Activated CD8-positive, alpha-beta memory T cell treated with anti-CD3 and anti-CD28 coated beads for 48 hours (primary cell): ENCODE data around the gene RBP5.

ENCODE experiments used
- DNase-seq, 3 experiments: peaks; one replicate each; pipeline ENCODE4 v3.0.0-alpha.2; 2020; ENCODE audit warnings: low read depth in 2 of 3, low spot score in 2 of 3

Gene RBP5

GRCh38 chr12:7146228-7146627, 17.5 kb upstream of the RBP5 start:
- DNase-seq = no peak

DNA sequence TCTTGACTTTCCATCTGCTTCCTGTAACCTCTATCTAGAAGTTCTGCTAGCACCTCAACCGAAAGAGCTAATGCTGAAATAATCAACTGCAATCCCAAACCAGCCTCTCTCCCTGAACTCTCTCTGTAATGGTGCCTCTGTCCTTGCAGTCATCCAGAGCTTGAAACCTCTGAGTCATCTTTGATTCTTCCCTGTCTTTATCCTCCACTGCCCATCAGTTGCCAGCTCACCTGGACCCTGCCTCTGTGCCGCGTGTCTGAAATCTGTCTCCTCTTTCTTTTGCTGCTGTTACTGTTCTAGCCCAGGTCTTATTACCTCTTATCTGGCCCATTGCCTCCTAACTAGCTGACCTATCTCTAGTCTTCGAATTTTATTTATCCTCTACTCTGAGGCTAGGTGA, 17.0 kb upstream of the RBP5 start:
- no peak for DNase-seq

GRCh38 chr12:7144414-7145120, 15.9 kb upstream of the RBP5 start:
- DNase-seq = no peak

GRCh38 chr12:7143564-7143963, 14.9 kb upstream of the RBP5 start:
- no peak for DNase-seq

DNA sequence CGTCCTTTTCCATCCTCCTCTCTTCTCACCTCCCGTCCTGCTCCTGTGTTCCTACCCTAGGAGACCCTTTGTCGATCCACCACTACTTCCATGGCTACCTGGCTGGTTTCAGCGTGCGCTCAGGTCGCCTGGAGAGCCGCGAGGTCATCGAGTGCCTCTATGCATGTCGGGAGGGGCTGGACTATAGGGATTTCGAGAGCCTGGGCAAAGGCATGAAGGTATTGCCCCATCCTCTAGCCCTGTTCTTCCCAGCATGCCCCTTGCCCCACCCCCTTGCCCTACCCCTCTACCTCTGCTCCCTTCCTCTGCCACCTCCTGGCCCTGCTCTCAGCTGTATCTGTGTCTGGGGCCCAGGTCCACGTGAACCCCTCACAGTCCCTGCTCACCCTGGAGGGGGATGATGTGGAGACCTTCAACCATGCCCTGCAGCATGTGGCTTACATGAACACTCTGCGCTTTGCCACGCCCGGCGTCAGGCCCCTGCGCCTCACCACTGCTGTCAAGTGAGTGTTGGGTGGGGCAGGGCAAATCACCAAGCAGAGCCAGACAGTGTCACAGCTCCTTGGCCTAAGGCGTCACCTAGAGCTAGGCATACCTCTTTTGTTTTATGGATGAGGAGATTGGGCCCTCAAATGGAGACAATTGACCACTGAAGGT, 14.2 kb upstream of the RBP5 start:
- DNase-seq = no peak

GRCh38 chr12:7142056-7142644, 13.5 kb upstream of the RBP5 start:
- no peak for DNase-seq

DNA sequence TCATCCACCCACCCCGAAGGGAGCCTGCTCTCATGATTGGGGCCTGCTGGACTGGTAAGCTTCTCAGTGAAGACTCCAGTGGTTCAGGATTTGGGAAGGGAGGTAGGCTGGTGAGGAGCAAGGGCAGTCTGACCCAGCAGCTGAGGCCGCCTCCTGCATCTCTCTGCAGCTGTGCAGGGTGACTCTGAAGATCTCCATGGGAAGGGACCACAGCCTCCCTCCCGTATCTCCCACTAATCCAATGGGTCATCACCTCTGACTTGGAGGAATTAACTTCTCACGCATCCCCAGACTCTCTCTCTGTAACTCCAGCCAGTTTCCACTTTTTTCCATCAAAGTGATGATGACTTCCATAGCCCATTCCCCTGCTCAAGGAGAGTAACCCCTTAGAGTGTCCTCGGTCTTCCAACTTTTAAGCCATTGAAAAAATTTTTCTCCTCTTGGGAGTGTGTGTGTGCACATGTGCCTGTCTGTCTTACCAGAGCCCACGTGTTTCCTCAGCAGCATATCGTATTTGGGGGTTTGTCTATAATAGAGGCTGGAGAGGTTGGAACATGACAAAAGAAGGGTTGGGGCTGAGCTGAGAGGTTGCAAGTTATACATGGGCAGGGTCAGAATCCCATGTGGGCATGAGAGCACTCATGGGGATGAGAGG, 12.8 kb upstream of the RBP5 start:
- DNase-seq = no peak

DNA sequence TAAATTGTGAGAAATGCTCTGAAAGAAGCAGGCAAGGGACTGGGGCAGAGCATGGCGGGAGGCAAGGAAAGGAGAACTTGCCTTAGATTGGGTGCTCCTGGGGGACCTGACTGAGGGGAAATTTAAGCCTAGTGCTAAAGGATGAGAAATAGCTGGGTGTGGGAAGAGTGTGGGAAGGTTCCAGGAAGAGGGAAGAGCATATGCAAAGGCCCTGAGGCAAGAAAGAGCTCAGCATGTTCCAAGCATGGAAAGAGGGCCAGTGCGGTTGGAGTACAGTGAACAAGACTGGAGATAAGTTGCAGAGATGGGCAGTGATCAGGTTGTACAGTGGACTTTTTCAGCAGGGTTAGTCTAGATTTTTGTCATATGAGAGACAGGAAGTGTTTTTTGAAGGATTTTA, 10.5 kb upstream of the RBP5 start:
- DNase-seq = no peak

GRCh38 chr12:7137908-7138307, 9.2 kb upstream of the RBP5 start:
- DNase-seq = no peak

DNA sequence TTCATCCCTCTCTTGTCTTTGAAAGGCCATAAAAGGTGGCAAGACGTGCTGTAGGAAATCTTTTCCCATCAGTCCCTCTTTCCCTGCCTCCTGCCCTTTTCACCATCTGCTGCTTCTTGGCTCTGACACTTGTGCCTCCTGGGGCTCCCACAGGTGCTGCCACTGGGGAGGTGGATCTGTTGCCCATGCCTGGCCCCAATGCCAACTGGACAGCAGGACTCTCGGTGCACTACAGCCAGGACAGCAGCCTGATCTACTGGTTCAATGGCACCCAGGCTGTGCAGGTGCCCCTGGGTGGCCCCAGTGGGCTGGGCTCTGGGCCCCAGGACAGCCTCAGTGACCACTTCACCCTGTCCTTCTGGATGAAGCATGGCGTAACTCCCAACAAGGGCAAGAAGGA, 8.0 kb upstream of the RBP5 start:
- no peak for DNase-seq

DNA sequence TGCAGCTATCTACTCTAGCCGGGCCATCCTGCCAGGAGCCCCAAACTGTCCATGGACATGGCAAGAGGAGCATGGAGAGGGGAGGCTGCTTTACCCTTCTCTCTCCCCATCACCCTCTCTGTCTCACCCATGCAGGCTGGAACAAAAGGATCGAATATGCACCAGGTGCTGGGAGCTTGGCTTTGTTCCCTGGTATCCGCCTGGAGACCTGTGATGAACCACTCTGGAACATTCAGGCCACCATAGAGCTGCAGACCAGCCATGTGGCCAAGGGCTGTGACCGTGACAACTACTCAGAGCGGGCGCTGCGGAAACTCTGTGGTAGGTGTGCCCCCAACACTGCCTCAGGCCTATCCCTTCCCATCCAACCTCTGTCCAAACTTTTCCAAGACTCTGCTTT, 7.4 kb upstream of the RBP5 start:
- no peak for DNase-seq

- no peak for DNase-seq
These were observed 5.9 kb upstream of the RBP5 start for GRCh38 chr12:7134396-7135166.

- no peak for DNase-seq
These were observed 2.8 kb upstream of the RBP5 start for GRCh38 chr12:7131502-7131866.

DNA sequence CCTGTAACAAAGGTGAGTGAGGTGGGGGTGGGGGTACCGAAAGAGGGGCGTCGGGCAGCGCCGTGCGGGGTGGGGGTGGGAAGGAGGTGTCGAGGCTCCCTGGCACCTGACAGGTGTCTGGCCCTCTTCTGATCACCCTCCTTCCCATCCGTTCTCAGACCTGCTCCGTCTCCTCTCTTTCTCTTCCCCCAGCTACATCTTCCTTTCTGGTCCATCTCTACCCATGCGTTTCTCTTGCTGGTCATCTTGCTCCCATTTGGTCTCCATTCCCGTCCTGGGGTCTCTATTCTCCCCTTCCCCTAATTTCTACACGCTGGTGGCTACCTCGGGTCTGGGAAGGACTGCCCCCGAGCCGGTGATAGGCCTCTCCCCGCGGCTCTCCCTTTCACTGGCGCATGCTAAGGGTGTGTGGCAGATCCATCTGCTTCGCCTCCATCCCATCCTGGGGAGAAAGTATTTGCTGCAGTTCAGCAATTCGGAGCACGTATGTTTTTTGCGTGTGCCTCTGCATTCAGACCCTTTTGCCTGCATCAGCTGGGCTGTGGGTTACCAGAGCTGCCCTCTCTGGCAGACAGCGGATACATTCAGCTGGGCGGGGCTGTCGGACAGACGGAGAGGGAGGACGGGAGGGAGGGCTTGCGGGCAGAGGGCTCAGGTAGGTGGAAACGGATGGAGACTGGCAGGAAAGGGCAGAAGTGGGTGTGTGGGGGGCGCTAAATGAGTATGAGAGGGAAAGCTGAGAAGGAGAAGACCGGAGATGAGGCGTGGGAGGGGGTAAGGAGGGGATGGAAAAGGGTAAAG, 2.2 kb upstream of the RBP5 start:
- DNase-seq = peak; percentile 19 to 38 (median 22)

GRCh38 chr12:7129872-7130691, 1.4 kb upstream of the RBP5 start, which contains the start of gene CLSTN3:
Gene CLSTN3, plus strand, starts transcription at chr12:7130371. Its CDS starts 278 bp downstream, at chr12:7130649.
- peak; percentile 54 to 74 (median 69) for DNase-seq

DNA sequence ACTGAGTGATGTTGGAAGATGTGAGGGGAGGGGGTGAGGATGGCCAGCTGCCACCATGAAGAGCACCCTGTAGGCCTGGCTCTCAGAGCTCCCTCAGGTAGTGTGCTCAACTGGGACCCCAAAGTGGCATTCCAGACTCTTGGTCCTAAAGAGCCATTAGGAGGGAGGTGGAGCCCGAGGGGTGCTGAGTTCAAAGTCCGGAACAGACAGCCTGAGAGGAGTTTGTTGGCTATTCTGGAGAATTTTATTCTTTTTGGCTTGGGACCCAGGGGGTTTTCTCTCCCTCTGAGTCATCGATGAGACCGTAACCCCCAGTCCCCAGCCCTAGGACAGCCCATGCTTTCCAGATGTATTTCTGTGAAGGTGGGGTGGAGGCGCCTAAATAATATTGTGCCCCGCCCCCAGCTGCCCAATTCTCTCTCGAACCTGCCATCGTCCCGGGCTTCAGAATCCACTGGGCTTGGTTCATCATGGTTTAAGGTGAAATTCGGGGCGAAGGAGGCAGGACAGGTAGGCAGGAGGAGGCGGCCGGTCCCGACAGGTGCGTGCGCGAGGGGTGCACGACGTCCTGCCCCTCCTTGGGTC, 690 bp upstream of the RBP5 start:
- no peak for DNase-seq

GRCh38 chr12:7127916-7128626, 618 bp downstream of the RBP5 start:
- DNase-seq = no peak

GRCh38 chr12:7125632-7126227, 3.0 kb downstream of the RBP5 start:
- DNase-seq = no peak
